CD14-positive monocyte (primary cell): Measurements from ENCODE around the gene ABCC4. TPM values are rescaled to one million over a fixed set of nuclear protein-coding genes. Genes with fewer than 3 reads are reported as not detected.

Experiments
- DNase-seq, 3 donors: peaks; one replicate each; pipeline ENCODE4 v3.0.0-alpha.2; 2011 to 2022
- H2AFZ ChIP-seq: 2 replicates; pipeline ENCODE4 v1.6.0; 2012; ENCODE audit warnings: mild to moderate bottlenecking, low read depth, low read length, inconsistent platforms; ENCODE audit not compliant: insufficient read depth, poor library complexity, severe bottlenecking
- H3K27ac ChIP-seq, 2 donors: 1 replicate in 1 of 2; 2 replicates in 1 of 2; pipeline ENCODE4 v1.5.1; 2012 to 2013; ENCODE audit warnings: low read length in 2 of 2, control low read depth in 1 of 2, inconsistent platforms in 1 of 2, low read depth in 1 of 2, mild to moderate bottlenecking in 1 of 2
- H3K27me3 ChIP-seq, 2 donors: one replicate each; pipeline versions ENCODE4 v1.6.0 to v1.6.1; 2011 to 2013; ENCODE audit warnings: low read length in 2 of 2; ENCODE audit not compliant: control insufficient read depth in 2 of 2, insufficient read depth in 2 of 2
- H3K36me3 ChIP-seq, 2 donors: replicated peaks in 1 of 2; 1 replicate in 1 of 2; 2 replicates in 1 of 2; pipeline versions ENCODE4 v1.5.1 to v1.6.1; 2012 to 2013; ENCODE audit warnings: low read length in 2 of 2, control low read depth in 1 of 2, inconsistent platforms in 1 of 2, mild to moderate bottlenecking in 1 of 2; ENCODE audit not compliant: insufficient read depth in 2 of 2, control insufficient read depth in 1 of 2
- H3K4me1 ChIP-seq, 2 donors: 1 replicate in 1 of 2; 2 replicates in 1 of 2; pipeline versions ENCODE4 v1.5.1 to v1.6.1; 2012 to 2013; ENCODE audit warnings: low read length in 2 of 2, control low read depth in 1 of 2, inconsistent platforms in 1 of 2, mild to moderate bottlenecking in 1 of 2, moderate library complexity in 1 of 2; ENCODE audit not compliant: insufficient read depth in 2 of 2, control insufficient read depth in 1 of 2
- H3K4me2 ChIP-seq: replicated peaks from 2 replicates; pipeline ENCODE3; 2012; ENCODE audit warnings: low read length, moderate library complexity, mild to moderate bottlenecking; ENCODE audit not compliant: poor library complexity, severe bottlenecking; ENCODE audit errors: extremely low read depth
- H3K4me3 ChIP-seq, 3 experiments: fragments of 200-600 bp in 1 of 3; sonication (generic) in 1 of 3; replicated peaks in 1 of 3; 1 replicate in 2 of 3; 2 replicates in 1 of 3; pipeline ENCODE4 v1.5.1; 2011 to 2013; ENCODE audit warnings: low read length in 3 of 3, mild to moderate bottlenecking in 3 of 3, control low read depth in 2 of 3, low read depth in 2 of 3, inconsistent platforms in 1 of 3, moderate library complexity in 1 of 3
- H3K79me2 ChIP-seq: 2 replicates; pipeline ENCODE4 v1.6.0; 2012; ENCODE audit warnings: mild to moderate bottlenecking, control low read depth, inconsistent platforms, low read length, moderate library complexity; ENCODE audit not compliant: insufficient read depth
- H3K9ac ChIP-seq: 2 replicates; pipeline ENCODE4 v1.6.0; 2017; ENCODE audit warnings: low read length, mild to moderate bottlenecking; ENCODE audit not compliant: insufficient read depth, poor library complexity, severe bottlenecking
- H3K9me3 ChIP-seq, 2 donors: replicated peaks in 1 of 2; 1 replicate in 1 of 2; 2 replicates in 1 of 2; pipeline versions ENCODE4 v1.5.1 to v1.6.1; 2012 to 2013; ENCODE audit warnings: low read length in 2 of 2, control low read depth in 1 of 2; ENCODE audit not compliant: control insufficient read depth in 1 of 2, insufficient read depth in 1 of 2
- H4K20me1 ChIP-seq: 2 replicates; pipeline ENCODE4 v1.6.0; 2012; ENCODE audit warnings: mild to moderate bottlenecking, low read length, control low read depth, moderate library complexity; ENCODE audit not compliant: insufficient read depth
- H3K27ac Mint-ChIP-seq, 7 donors: one replicate each; pipeline ENCODE4 v1.8.0; 2020; ENCODE audit warnings: mild to moderate bottlenecking in 7 of 7, mixed read lengths in 7 of 7, moderate library complexity in 6 of 7, inconsistent platforms in 2 of 7
- H3K27me3 Mint-ChIP-seq, 3 donors: one replicate each; pipeline ENCODE4 v1.8.0; 2021 to 2022; ENCODE audit warnings: low read depth in 3 of 3, mild to moderate bottlenecking in 3 of 3, mixed read lengths in 3 of 3, moderate library complexity in 3 of 3, inconsistent platforms in 1 of 3
- H3K36me3 Mint-ChIP-seq, 2 donors: one replicate each; pipeline ENCODE4 v1.8.0; 2020; ENCODE audit warnings: mixed read lengths in 2 of 2, inconsistent platforms in 1 of 2, mild to moderate bottlenecking in 1 of 2
- H3K4me1 Mint-ChIP-seq: one replicate; pipeline ENCODE4 v1.8.0; 2020; ENCODE audit warnings: mild to moderate bottlenecking, mixed read lengths
- H3K4me3 Mint-ChIP-seq, 2 donors: one replicate each; pipeline ENCODE4 v1.8.0; 2020; ENCODE audit warnings: mild to moderate bottlenecking in 2 of 2, mixed read lengths in 2 of 2, moderate library complexity in 1 of 2
- H3K9me3 Mint-ChIP-seq, 7 donors: one replicate each; pipeline ENCODE4 v1.8.0; 2020 to 2022; ENCODE audit warnings: mixed read lengths in 7 of 7, mild to moderate bottlenecking in 6 of 7, moderate library complexity in 6 of 7, inconsistent platforms in 2 of 7
- CTCF ChIP-seq: fragments of 200-600 bp; IDR thresholded peaks from one replicate; pipeline ENCODE4 v1.8.0; 2022; ENCODE audit warnings: antibody characterized with exemption, mild to moderate bottlenecking
- WGBS: methylation state at CpG from one replicate; pipeline ENCODE4 v1.1.5; 2013; ENCODE audit warnings: missing lambda C conversion rate; ENCODE audit not compliant: insufficient coverage; 5-methylcytosine and 5-hydroxymethylcytosine counted together
- intact Hi-C, 2 donors: fragments of 100-400 bp; cut with micrococcal nuclease; formaldehyde crosslinking; loops; one replicate each; pipeline versions ENCODE4 v1.15.0 to v1.15.1; 2023
- polyA plus RNA-seq, 3 donors: library from polyadenylated mRNA; depleted of rRNA in 1 of 3; unstranded in 2 of 3; stranded (reverse) in 1 of 3; fragments of 300-500 nt in 2 of 3; fragments of >200 nt in 1 of 3; fragmentation: Illumina TruSeq in 2 of 3; gene quantifications; 1 replicate in 2 of 3; 2 replicates in 1 of 3; pipeline ENCODE4 v1.2.3, GENCODE V29; 2012 to 2021

ABCC4 gene
- polyA plus RNA-seq, 3 donors = 0.96 to 2.5 (median 1.7) TPM

- Histone ChIP-seq H3K36me3 (no peaks in the 10 kb centered on the region), H3K4me1 (peaks cover 19 to 22% of the 10 kb centered on the region in 2 donors), H4K20me1 (no peaks in the 10 kb centered on the region), H3K27ac (no peak overlapping the region), H2AFZ (no peak overlapping the region), H3K4me2 (no peak overlapping the region), H3K79me2 (no peaks in the 10 kb centered on the region), H3K9ac (no peak overlapping the region), H3K27me3 (no peaks in the 10 kb centered on the region), H3K9me3 (no peaks in the 10 kb centered on the region), H3K4me3 (no peak overlapping the region)
- Mint-ChIP-seq H3K27ac (peak overlapping the region in 1 of 7 donors; percentile 80), H3K4me1 (peaks cover 21% of the 10 kb centered on the region), H3K27me3 (no peaks in the 10 kb centered on the region), H3K36me3 (no peaks in the 10 kb centered on the region), H3K4me3 (no peak overlapping the region), H3K9me3 (no peaks in the 10 kb centered on the region)
- no peak for DNase-seq
- TF ChIP-seq CTCF = no peak
- intact Hi-C loops = no loop called here
These were observed 75.2 kb downstream of the ABCC4 start for GRCh38 chr13:95226050-95226449.

GRCh38 chr13:95224064-95224463 lies 77.2 kb downstream of the ABCC4 start:
- Mint-ChIP-seq H3K4me1 (peaks cover 21% of the 10 kb centered on the region), H3K27ac (no peak overlapping the region), H3K27me3 (peaks cover 0 to 2% (median 0%) of the 10 kb centered on the region in 3 donors), H3K36me3 (peaks cover 6 to 8% of the 10 kb centered on the region in 2 donors), H3K9me3 (no peaks in the 10 kb centered on the region), H3K4me3 (no peak overlapping the region)
- Histone ChIP-seq H3K27ac (no peak overlapping the region), H3K9ac (no peak overlapping the region), H3K36me3 (no peaks in the 10 kb centered on the region), H4K20me1 (no peaks in the 10 kb centered on the region), H2AFZ (no peak overlapping the region), H3K27me3 (no peaks in the 10 kb centered on the region), H3K4me1 (peaks cover 19 to 22% of the 10 kb centered on the region in 2 donors), H3K9me3 (no peaks in the 10 kb centered on the region), H3K4me3 (no peak overlapping the region), H3K4me2 (no peak overlapping the region), H3K79me2 (no peaks in the 10 kb centered on the region)
- intact Hi-C loops = no loop called here
- no CpG with 5 or more reads among the region's 2 CpGs for WGBS
- DNase-seq = no peak
- no peak for TF ChIP-seq CTCF
